H1 (cell line): ENCODE measurements around the gene MPP3. TPM values are rescaled to one million over a fixed set of nuclear protein-coding genes. Genes with fewer than 3 reads are reported as not detected.

Source experiments
- CTCF ChIA-PET: fragments of 300-600 bp; sonication (Branson Sonifier 250); formaldehyde crosslinking; loops from one replicate; lab custom pipeline; 2021; ENCODE audit not compliant: partially characterized antibody; lab: Charles Lee
- POLR2A ChIA-PET: fragments of 300-600 bp; sonication (Branson Sonifier 250); formaldehyde crosslinking; loops from one replicate; lab custom pipeline; 2021; ENCODE audit warnings: inconsistent platforms; ENCODE audit not compliant: partially characterized antibody; lab: Charles Lee
- DNase-seq, 2 experiments: peaks; one replicate each; pipeline versions ENCODE4 v3.0.0 to v3.0.0-alpha.2; 2010 to 2022; ENCODE audit warnings: low spot score in 2 of 2, low read depth in 1 of 2, mixed read lengths in 1 of 2
- FAIRE-seq: peaks from 2 replicates; lab custom pipeline; 2011; peaks lifted over from hg19 to GRCh38; lab: Jason Lieb, UNC
- H2AFZ ChIP-seq: 2 replicates; pipeline ENCODE4 v1.8.1; 2012; ENCODE audit warnings: low read length, inconsistent platforms
- H2AK5ac ChIP-seq: 2 replicates; pipeline ENCODE4 v1.6.1; 2013; ENCODE audit warnings: low read depth, low read length
- H2BK120ac ChIP-seq: replicated peaks from 2 replicates; pipeline ENCODE3; 2013; ENCODE audit warnings: low read depth, low read length, inconsistent platforms
- H2BK12ac ChIP-seq: 2 replicates; pipeline ENCODE4 v1.6.1; 2013; ENCODE audit warnings: low read depth, low read length
- H2BK15ac ChIP-seq: 2 replicates; pipeline ENCODE4 v1.6.1; 2013; ENCODE audit warnings: low read length
- H2BK20ac ChIP-seq: 2 replicates; pipeline ENCODE4 v1.6.1; 2013; ENCODE audit warnings: low read length
- H2BK5ac ChIP-seq: 2 replicates; pipeline ENCODE4 v1.6.1; 2013; ENCODE audit warnings: low read depth, low read length
- H3K14ac ChIP-seq: 2 replicates; pipeline ENCODE4 v1.6.1; 2013; ENCODE audit warnings: inconsistent platforms; ENCODE audit not compliant: insufficient read length
- H3K18ac ChIP-seq: 2 replicates; pipeline ENCODE4 v1.6.1; 2013; ENCODE audit warnings: low read length; ENCODE audit errors: extremely low read depth
- H3K23ac ChIP-seq: 2 replicates; pipeline ENCODE4 v1.6.1; 2013; ENCODE audit warnings: inconsistent platforms; ENCODE audit not compliant: insufficient read length
- H3K23me2 ChIP-seq: 2 replicates; pipeline ENCODE4 v1.6.1; 2013; ENCODE audit warnings: low read depth, low read length
- H3K27ac ChIP-seq: 2 replicates; pipeline ENCODE4 v1.6.1; 2011; ENCODE audit warnings: low read depth, low read length, inconsistent platforms
- H3K27me3 ChIP-seq, 4 experiments: replicated peaks in 1 of 4; 1 replicate in 1 of 4; 2 replicates in 3 of 4; pipeline versions ENCODE4 v1.6.1 to v1.8.1; 2011 to 2013; ENCODE audit warnings: low read length in 3 of 4, mild to moderate bottlenecking in 3 of 4, inconsistent platforms in 2 of 4, mixed read lengths in 2 of 4, moderate library complexity in 1 of 4; ENCODE audit not compliant: control insufficient read depth in 3 of 4, insufficient read depth in 3 of 4; ENCODE audit errors: extremely low read depth in 1 of 4
- H3K36me3 ChIP-seq, 4 experiments: 2 replicates each; pipeline versions ENCODE4 v1.6.1 to v1.8.1; 2011 to 2013; ENCODE audit warnings: mild to moderate bottlenecking in 4 of 4, low read length in 3 of 4, moderate library complexity in 2 of 4, control low read depth in 1 of 4, inconsistent platforms in 1 of 4; ENCODE audit not compliant: insufficient read depth in 4 of 4, control insufficient read depth in 2 of 4
- H3K4ac ChIP-seq: replicated peaks from 2 replicates; pipeline ENCODE3; 2013; ENCODE audit warnings: low read length, low read depth, mixed read lengths, inconsistent platforms; ENCODE audit not compliant: insufficient read length
- H3K4me1 ChIP-seq, 4 experiments: replicated peaks in 1 of 4; 1 replicate in 1 of 4; 2 replicates in 3 of 4; pipeline versions ENCODE4 v1.6.1 to v1.8.1; 2011 to 2013; ENCODE audit warnings: low read length in 3 of 4, inconsistent platforms in 2 of 4, mixed read lengths in 1 of 4; ENCODE audit not compliant: insufficient read depth in 4 of 4, control insufficient read depth in 3 of 4
- H3K4me2 ChIP-seq, 2 experiments: 2 replicates each; pipeline versions ENCODE4 v1.6.1 to v1.8.1; 2011 to 2013; ENCODE audit warnings: low read depth in 2 of 2, low read length in 2 of 2, control low read depth in 1 of 2, inconsistent platforms in 1 of 2, mild to moderate bottlenecking in 1 of 2; ENCODE audit not compliant: insufficient read depth in 1 of 2
- H3K4me3 ChIP-seq, 4 experiments: fragments of 200-600, 300-600 bp in 1 of 4; sonication (generic), shearing (Covaris generic), sonication (Bioruptor Twin) in 1 of 4; 2 replicates each; pipeline versions ENCODE4 v1.5.1 to v1.8.1; 2011 to 2016; ENCODE audit warnings: low read length in 4 of 4, low read depth in 3 of 4, control low read depth in 2 of 4, inconsistent platforms in 2 of 4, mild to moderate bottlenecking in 2 of 4, mixed read lengths in 1 of 4, moderate library complexity in 1 of 4; ENCODE audit not compliant: insufficient read depth in 2 of 4; ENCODE audit errors: extremely low read depth in 1 of 4
- H3K56ac ChIP-seq: replicated peaks from 2 replicates; pipeline ENCODE3; 2013; ENCODE audit warnings: low read depth, mild to moderate bottlenecking, mixed read lengths, low read length, inconsistent platforms; ENCODE audit not compliant: insufficient read length
- H3K79me1 ChIP-seq: 2 replicates; pipeline ENCODE4 v1.6.1; 2013; ENCODE audit warnings: low read depth, low read length, control low read depth
- H3K79me2 ChIP-seq, 2 experiments: 2 replicates each; pipeline versions ENCODE4 v1.6.1 to v1.8.1; 2012 to 2013; ENCODE audit warnings: low read length in 2 of 2, mild to moderate bottlenecking in 2 of 2, inconsistent platforms in 1 of 2; ENCODE audit not compliant: insufficient read depth in 2 of 2, control insufficient read depth in 1 of 2
- H3K9ac ChIP-seq, 4 experiments: replicated peaks in 1 of 4; 1 replicate in 1 of 4; 2 replicates in 3 of 4; pipeline versions ENCODE4 v1.6.1 to v1.8.1; 2011 to 2013; ENCODE audit warnings: low read depth in 3 of 4, low read length in 3 of 4, control low read depth in 2 of 4, mild to moderate bottlenecking in 2 of 4, moderate library complexity in 2 of 4, inconsistent platforms in 1 of 4; ENCODE audit errors: extremely low read depth in 1 of 4
- H3K9me3 ChIP-seq, 2 experiments: 2 replicates each; pipeline versions ENCODE4 v1.6.1 to v1.8.1; 2012 to 2013; ENCODE audit warnings: mild to moderate bottlenecking in 2 of 2, moderate library complexity in 2 of 2, control low read depth in 1 of 2, inconsistent platforms in 1 of 2, low read depth in 1 of 2, low read length in 1 of 2, mixed read lengths in 1 of 2; ENCODE audit not compliant: insufficient read depth in 2 of 2
- H4K20me1 ChIP-seq, 2 experiments: replicated peaks in 1 of 2; 2 replicates each; pipeline versions ENCODE3 to v1.8.1; 2011 to 2013; ENCODE audit warnings: inconsistent platforms in 2 of 2, low read length in 2 of 2, mild to moderate bottlenecking in 1 of 2; ENCODE audit not compliant: insufficient read depth in 2 of 2, control insufficient read depth in 1 of 2
- H4K5ac ChIP-seq: 2 replicates; pipeline ENCODE4 v1.6.1; 2013; ENCODE audit warnings: low read length, low read depth, mixed read lengths, inconsistent platforms; ENCODE audit not compliant: insufficient read length
- H4K8ac ChIP-seq: 2 replicates; pipeline ENCODE4 v1.8.0; 2013; ENCODE audit warnings: mild to moderate bottlenecking, moderate library complexity, low read length, inconsistent platforms; ENCODE audit not compliant: insufficient read depth; ENCODE audit errors: extremely low read depth
- H4K91ac ChIP-seq: replicated peaks from 2 replicates; pipeline ENCODE3; 2013; ENCODE audit warnings: low read length, mixed read lengths, inconsistent platforms; ENCODE audit not compliant: insufficient read length
- CBX5 ChIP-seq: fragments of 300-800, 300-1000 bp; sonication (generic); IDR thresholded peaks from 2 replicates; pipeline ENCODE4 v1.7.1; 2016; ENCODE audit warnings: antibody characterized with exemption, low read length, low read depth
- HDAC2 ChIP-seq, 2 experiments: fragments of 300-600 bp in 1 of 2; sonication (generic) in 1 of 2; IDR thresholded peaks; 2 replicates each; pipeline ENCODE4 v1.6.1; 2011 to 2012; ENCODE audit warnings: low read depth in 2 of 2, low read length in 2 of 2, mild to moderate bottlenecking in 2 of 2, moderate library complexity in 2 of 2, borderline replicate concordance in 1 of 2, inconsistent platforms in 1 of 2
- NANOG ChIP-seq: IDR thresholded peaks from 2 replicates; pipeline ENCODE4 v1.6.1; 2011; ENCODE audit warnings: low read length, low read depth, mild to moderate bottlenecking, inconsistent platforms; ENCODE audit not compliant: insufficient read depth, poor library complexity, severe bottlenecking
- POLR2A ChIP-seq, 2 experiments: IDR thresholded peaks; 1 replicate in 1 of 2; 2 replicates in 1 of 2; pipeline ENCODE4 v1.6.1; 2011; ENCODE audit warnings: low read depth in 2 of 2, low read length in 2 of 2, mild to moderate bottlenecking in 2 of 2; ENCODE audit errors: control extremely low read depth in 1 of 2
- SIN3A ChIP-seq, 2 experiments: IDR thresholded peaks in 1 of 2; conservative IDR thresholded peaks in 1 of 2; 2 replicates each; pipeline ENCODE4 v1.6.1; 2011 to 2012; ENCODE audit warnings: low read length in 2 of 2, improper control_type of control experiment in 1 of 2, low read depth in 1 of 2, mild to moderate bottlenecking in 1 of 2
- TCF12 ChIP-seq: IDR thresholded peaks from 2 replicates; pipeline ENCODE4 v1.6.1; 2011; ENCODE audit warnings: low read depth, mild to moderate bottlenecking, low read length
- TEAD4 ChIP-seq: IDR thresholded peaks from 2 replicates; pipeline ENCODE4 v1.6.1; 2012; ENCODE audit warnings: low read depth, low read length, inconsistent platforms, mixed read lengths
- WGBS, 2 experiments: shearing (Covaris generic) in 1 of 2; methylation state at CpG; one replicate each; pipeline versions ENCODE4 v1.1.6 to v1.1.7; 2013 to 2015; ENCODE audit warnings: low lambda C conversion rate in 2 of 2, mixed read lengths in 2 of 2, inconsistent platforms in 1 of 2, low coverage in 1 of 2, missing lambda C conversion rate in 1 of 2; ENCODE audit not compliant: insufficient replicate concordance in 2 of 2, insufficient coverage in 1 of 2, insufficient read length in 1 of 2; ENCODE audit errors: extremely low coverage in 1 of 2, missing lambda C conversion rate in 1 of 2; 5-methylcytosine and 5-hydroxymethylcytosine counted together
- polyA plus RNA-seq, 7 experiments: library from polyadenylated mRNA; depleted of rRNA in 3 of 7; stranded (reverse) in 5 of 7; unstranded in 2 of 7; fragments of >200 nt in 5 of 7; fragments of 200-250 nt in 2 of 7; gene quantifications; 1 replicate in 5 of 7; 2 replicates in 1 of 7; 4 replicates in 1 of 7; pipeline versions ENCODE4 v1.2.1 to v1.2.3, GENCODE V29; 2011 to 2013; ENCODE audit warnings: missing spikeins in 2 of 7, mixed read lengths in 2 of 7
- total RNA-seq: library from RNA; stranded (reverse); fragmentation: NEBNext Ultra II Directional; extraction: Animal tissue kit (Norgen Biotek cat#: 25700); gene quantifications from 2 replicates; pipeline ENCODE4 v1.2.1, GENCODE V29; 2021
- TF ChIP-seq, protein P1 (sequence below): IDR thresholded peaks from 2 replicates; pipeline ENCODE4 v1.6.1; 2012; ENCODE audit warnings: low read length, inconsistent platforms
- TF ChIP-seq, protein P2 (sequence below): IDR thresholded peaks from 2 replicates; pipeline ENCODE4 v1.6.1; 2012; ENCODE audit warnings: inconsistent platforms

Gene MPP3
- total and polyA plus RNA-seq, 2 of the 8 experiments (the other 6 are each of a cell fraction or from before 2014, with no cell fraction given), result 3.1 to 6.1 TPM

DNA sequence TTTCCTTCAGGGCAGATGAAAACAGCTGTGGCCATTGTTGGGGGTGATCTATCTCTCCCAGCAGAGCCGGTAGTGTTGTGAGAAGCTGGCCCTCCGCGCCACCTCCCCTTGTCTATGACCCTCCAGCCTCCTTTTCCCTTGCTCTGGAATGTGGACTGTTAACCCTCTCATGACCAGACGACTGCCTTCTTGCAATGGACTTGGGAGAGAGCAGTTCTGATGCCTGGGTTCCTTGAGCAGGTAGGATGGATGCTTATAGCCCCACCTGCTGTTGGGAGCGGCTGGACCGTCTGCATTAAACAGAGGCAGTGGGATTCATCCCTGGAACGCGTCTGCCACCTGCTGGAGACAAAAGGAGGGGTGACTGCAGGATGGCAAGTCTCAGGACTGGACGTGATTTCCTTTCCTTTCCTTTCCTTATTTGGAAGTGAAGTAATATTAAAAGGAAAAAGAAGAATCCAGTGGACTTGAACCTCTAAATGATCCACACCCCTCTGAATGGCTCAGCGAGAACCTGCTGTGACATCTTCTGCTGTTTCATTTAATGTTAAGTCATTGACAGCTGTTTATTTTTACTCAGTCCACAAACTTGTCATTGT lies 72.6 kb downstream of the MPP3 start:
- Histone ChIP-seq H3K9ac (no peak overlapping the region), H3K56ac (no peak overlapping the region), H3K23me2 (peaks cover 2% of the 10 kb centered on the region; the same call in 1 of the 2 replicates), H3K4me3 (no peak overlapping the region), H3K18ac (no peak overlapping the region; the same call in 1 of the 2 replicates), H3K79me2 (no peaks in the 10 kb centered on the region), H4K8ac (no peak overlapping the region), H2BK120ac (no peak overlapping the region), H4K91ac (no peak overlapping the region), H3K4me1 (peaks cover 4 to 21% (median 8%) of the 10 kb centered on the region in 4 experiments; a peak in 6 of 7 replicates), H3K23ac (no peak overlapping the region), H3K9me3 (no peaks in the 10 kb centered on the region), H3K4me2 (peak overlapping the region in 1 of 2 experiments; percentile 36; a peak in 3 of 4 replicates), H3K27me3 (peaks cover 0 to 17% (median 10%) of the 10 kb centered on the region in 4 experiments; a peak in 5 of 7 replicates), H3K36me3 (no peaks in the 10 kb centered on the region), H3K14ac (no peak overlapping the region), H3K27ac (no peak overlapping the region), H4K20me1 (no peaks in the 10 kb centered on the region), H2AFZ (peak overlapping the region; percentile 31; the same call in 1 of the 2 replicates), H2AK5ac (no peak overlapping the region), H2BK20ac (no peak overlapping the region), H2BK12ac (no peak overlapping the region), H2BK5ac (no peak overlapping the region), H3K79me1 (no peaks in the 10 kb centered on the region), H4K5ac (no peak overlapping the region), H2BK15ac (no peak overlapping the region), H3K4ac (no peak overlapping the region)
- WGBS, 2 experiments, result 5% methylated on average over 10 of the region's 10 CpGs; no CpG with 5 or more reads in 1 of the 2 experiments
- ChIA-PET POLR2A (interaction anchor here (0.6 to 2.9 kb wide), 9 partner anchors 12 to 246 kb away, joined by 3 to 11 read pairs (median 4); no protein-coding TSS in a partner anchor), CTCF (interaction anchor here (0.5 to 22.9 kb wide), 40 partner anchors 12 to 616 kb away, joined by 3 to 969 read pairs (median 5); partner anchors contain the start of gene CD300LG)
- peak; percentile 100 for FAIRE-seq
- DNase-seq, result peak; percentile 95 to 98
- peak; percentile 89 for TF ChIP-seq TEAD4
- TF ChIP-seq, protein P1, sequence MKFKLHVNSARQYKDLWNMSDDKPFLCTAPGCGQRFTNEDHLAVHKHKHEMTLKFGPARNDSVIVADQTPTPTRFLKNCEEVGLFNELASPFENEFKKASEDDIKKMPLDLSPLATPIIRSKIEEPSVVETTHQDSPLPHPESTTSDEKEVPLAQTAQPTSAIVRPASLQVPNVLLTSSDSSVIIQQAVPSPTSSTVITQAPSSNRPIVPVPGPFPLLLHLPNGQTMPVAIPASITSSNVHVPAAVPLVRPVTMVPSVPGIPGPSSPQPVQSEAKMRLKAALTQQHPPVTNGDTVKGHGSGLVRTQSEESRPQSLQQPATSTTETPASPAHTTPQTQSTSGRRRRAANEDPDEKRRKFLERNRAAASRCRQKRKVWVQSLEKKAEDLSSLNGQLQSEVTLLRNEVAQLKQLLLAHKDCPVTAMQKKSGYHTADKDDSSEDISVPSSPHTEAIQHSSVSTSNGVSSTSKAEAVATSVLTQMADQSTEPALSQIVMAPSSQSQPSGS, result peak; percentile 75; the same call in 1 of the 2 replicates
- TF ChIP-seq CBX5, result no peak
- TF ChIP-seq POLR2A (IDR thresholded peaks at IDR 0.05; ENCODE audit: control extremely low read depth in 1 of 2, low read depth in 2 of 2, low read length in 2 of 2), result no peak
- peak; percentile 21 for TF ChIP-seq NANOG
- 0 out of 4 replicates have a peak, but pooled peaks of 1 of the 2 experiments have one; percentile 76 for TF ChIP-seq SIN3A (conservative IDR thresholded peaks at IDR 0.05 in 1 of 2, IDR thresholded peaks at IDR 0.05 in 1 of 2; ENCODE audit: low read depth in 1 of 2, low read length in 2 of 2)
- TF ChIP-seq HDAC2 (IDR thresholded peaks at IDR 0.05; ENCODE audit: borderline replicate concordance in 1 of 2, low read depth in 2 of 2, low read length in 2 of 2), result no peak
- peak; percentile 42; the same call in 1 of the 2 replicates for TF ChIP-seq TCF12
- TF ChIP-seq, protein P2, sequence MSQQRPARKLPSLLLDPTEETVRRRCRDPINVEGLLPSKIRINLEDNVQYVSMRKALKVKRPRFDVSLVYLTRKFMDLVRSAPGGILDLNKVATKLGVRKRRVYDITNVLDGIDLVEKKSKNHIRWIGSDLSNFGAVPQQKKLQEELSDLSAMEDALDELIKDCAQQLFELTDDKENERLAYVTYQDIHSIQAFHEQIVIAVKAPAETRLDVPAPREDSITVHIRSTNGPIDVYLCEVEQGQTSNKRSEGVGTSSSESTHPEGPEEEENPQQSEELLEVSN, result peak; percentile 9; the same call in 1 of the 2 replicates
